ENCODE data around the gene BAZ1A. TPM values are rescaled to one million over a fixed set of nuclear protein-coding genes. Genes with fewer than 3 reads are reported as not detected.

BAZ1A gene
- total RNA-seq, 1 experiment from 2014 or later, result 17.8 TPM

GRCh38 chr14:34733245-34733644, 141.9 kb downstream of the BAZ1A start:
- H3K9me3 Mint-ChIP-seq, result peaks cover 2 to 5% of the 10 kb centered on the region in 2 experiments; a peak in 2 of 5 replicates
- Histone ChIP-seq H3K27me3 (ENCODE audit: insufficient read depth, low read length) (no peaks in the 10 kb centered on the region), H4K8ac (replicated peaks; ENCODE audit: insufficient read length, low read depth, low read length) (no peak overlapping the region), H3K14ac (ENCODE audit: insufficient read depth, low read length) (no peak overlapping the region), H2BK20ac (ENCODE audit: low read depth, low read length, poor library complexity, severe bottlenecking) (no peak overlapping the region), H3K27ac (ENCODE audit: insufficient read length, low read depth, low read length) (no peak overlapping the region), H2BK15ac (ENCODE audit: low read depth, low read length) (no peak overlapping the region), H2AK5ac (ENCODE audit: insufficient read length, low read length) (no peak overlapping the region), H3K23ac (ENCODE audit: insufficient read length, low read depth, low read length) (no peak overlapping the region), H4K5ac (ENCODE audit: insufficient read length, low read depth, low read length) (no peak overlapping the region), H3T11ph (ENCODE audit: low read length) (no peak overlapping the region), H3K4me2 (ENCODE audit: insufficient read depth, insufficient read length, low read length) (no peak overlapping the region), H2BK5ac (ENCODE audit: insufficient read length, low read length) (no peak overlapping the region), H3K56ac (ENCODE audit: insufficient read length, low read depth, low read length) (no peak overlapping the region), H3K4ac (ENCODE audit: low read depth, low read length) (no peak overlapping the region), H3K23me2 (ENCODE audit: insufficient read length, low read depth, low read length, poor library complexity, severe bottlenecking) (no peaks in the 10 kb centered on the region), H4K20me1 (ENCODE audit: control insufficient read depth, insufficient read depth, insufficient read length) (no peaks in the 10 kb centered on the region), H4K91ac (ENCODE audit: insufficient read length, low read depth, low read length) (no peak overlapping the region), H3K79me1 (ENCODE audit: insufficient read depth, low read depth, low read length, poor library complexity, severe bottlenecking) (no peaks in the 10 kb centered on the region), H2BK120ac (ENCODE audit: low read depth, low read length, poor library complexity, severe bottlenecking) (no peak overlapping the region), H2BK12ac (ENCODE audit: insufficient read length, low read depth, low read length) (no peak overlapping the region), H2AFZ (ENCODE audit: low read length) (no peak overlapping the region), H3K9me3 (ENCODE audit: control insufficient read depth, low read depth, low read length) (no peaks in the 10 kb centered on the region), H3K9ac (ENCODE audit: extremely low read depth, insufficient read length, low read length) (no peak overlapping the region), H3K18ac (ENCODE audit: insufficient read length, low read depth, low read length) (no peak overlapping the region), H3K79me2 (ENCODE audit: insufficient read depth, low read length) (no peaks in the 10 kb centered on the region), H3K4me1 (ENCODE audit: insufficient read depth, low read length) (no peaks in the 10 kb centered on the region)
- no peaks in the 10 kb centered on the region for H3K4me1 Mint-ChIP-seq
- no peak overlapping the region for H3K27ac Mint-ChIP-seq
- no CpG with 5 or more reads among the region's 3 CpGs for WGBS (ENCODE audit: extremely low coverage, insufficient read length, low lambda C conversion rate)
- H3K4me3 Mint-ChIP-seq, result no peak overlapping the region
- H3K27me3 Mint-ChIP-seq (ENCODE audit: low read depth), result no peaks in the 10 kb centered on the region
- no peak for DNase-seq
- no peaks in the 10 kb centered on the region; a peak in 1 of 7 replicates for H3K36me3 Mint-ChIP-seq (ENCODE audit: insufficient read depth in 1 of 3, low read depth in 3 of 3)
- TF ChIP-seq, protein P1, sequence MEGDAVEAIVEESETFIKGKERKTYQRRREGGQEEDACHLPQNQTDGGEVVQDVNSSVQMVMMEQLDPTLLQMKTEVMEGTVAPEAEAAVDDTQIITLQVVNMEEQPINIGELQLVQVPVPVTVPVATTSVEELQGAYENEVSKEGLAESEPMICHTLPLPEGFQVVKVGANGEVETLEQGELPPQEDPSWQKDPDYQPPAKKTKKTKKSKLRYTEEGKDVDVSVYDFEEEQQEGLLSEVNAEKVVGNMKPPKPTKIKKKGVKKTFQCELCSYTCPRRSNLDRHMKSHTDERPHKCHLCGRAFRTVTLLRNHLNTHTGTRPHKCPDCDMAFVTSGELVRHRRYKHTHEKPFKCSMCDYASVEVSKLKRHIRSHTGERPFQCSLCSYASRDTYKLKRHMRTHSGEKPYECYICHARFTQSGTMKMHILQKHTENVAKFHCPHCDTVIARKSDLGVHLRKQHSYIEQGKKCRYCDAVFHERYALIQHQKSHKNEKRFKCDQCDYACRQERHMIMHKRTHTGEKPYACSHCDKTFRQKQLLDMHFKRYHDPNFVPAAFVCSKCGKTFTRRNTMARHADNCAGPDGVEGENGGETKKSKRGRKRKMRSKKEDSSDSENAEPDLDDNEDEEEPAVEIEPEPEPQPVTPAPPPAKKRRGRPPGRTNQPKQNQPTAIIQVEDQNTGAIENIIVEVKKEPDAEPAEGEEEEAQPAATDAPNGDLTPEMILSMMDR (conservative IDR thresholded peaks at IDR 0.05), result no peak
